ENCODE data around the gene CLEC5A.
"Not testable (repeated sequence)": the region's sequence is repeated elsewhere in the genome, so short reads cannot be mapped to it uniquely, and the experiment has no call there.

The CLEC5A gene

GRCh38 chr7:141946796-141947195 is at the start of gene CLEC5A:
Gene CLEC5A (minus strand): TSS chr7:141946974. CDS start chr7:141946292, 682 bp downstream.
- no peak for DNase-seq

GRCh38 chr7:141993354-141993753 is 46.6 kb upstream of the CLEC5A start:
- no peak for DNase-seq

- DNase-seq, result no peak
Measured at GRCh38 chr7:141992688-141993087, 45.9 kb upstream of the CLEC5A start.

GRCh38 chr7:141992156-141992555 is 45.4 kb upstream of the CLEC5A start:
- DNase-seq, result no peak

- no peak for DNase-seq
Measured at GRCh38 chr7:141991140-141991539, 44.4 kb upstream of the CLEC5A start.

GRCh38 chr7:141990011-141990725 is 43.4 kb upstream of the CLEC5A start:
- no peak for DNase-seq

- not testable (repeated sequence) for DNase-seq
Measured at GRCh38 chr7:141987803-141988202, 41.0 kb upstream of the CLEC5A start.

GRCh38 chr7:141986923-141987322 is 40.1 kb upstream of the CLEC5A start:
- no peak for DNase-seq

- DNase-seq, result peak; percentile 14
Measured at GRCh38 chr7:141985926-141986325, 39.2 kb upstream of the CLEC5A start.

- no peak for DNase-seq
Measured at GRCh38 chr7:141979568-141979967, 32.8 kb upstream of the CLEC5A start.

GRCh38 chr7:141978351-141978750 is 31.6 kb upstream of the CLEC5A start:
- no peak for DNase-seq

GRCh38 chr7:141976524-141977245 is 29.9 kb upstream of the CLEC5A start:
- DNase-seq, result no peak

GRCh38 chr7:141975806-141976523 is 29.2 kb upstream of the CLEC5A start:
- peak; percentile 79 for DNase-seq

GRCh38 chr7:141974831-141975230 is 28.1 kb upstream of the CLEC5A start:
- DNase-seq, result peak; percentile 52

GRCh38 chr7:141973673-141974072 is 26.9 kb upstream of the CLEC5A start, which contains the start of gene TAS2R38:
Gene TAS2R38 (minus strand): TSS chr7:141973773. CDS start chr7:141973689, 84 bp downstream.
- DNase-seq, result no peak

GRCh38 chr7:141960687-141961422 is 14.1 kb upstream of the CLEC5A start:
- DNase-seq, result no peak

GRCh38 chr7:141956084-141956483 is 9.3 kb upstream of the CLEC5A start:
- DNase-seq, result no peak

GRCh38 chr7:141954334-141954733 is 7.6 kb upstream of the CLEC5A start:
- no peak for DNase-seq

- DNase-seq, result no peak
Measured at GRCh38 chr7:141952461-141952860, 5.7 kb upstream of the CLEC5A start.

GRCh38 chr7:141950806-141951205 is 4.0 kb upstream of the CLEC5A start:
- DNase-seq, result no peak

GRCh38 chr7:141949911-141950310 is 3.1 kb upstream of the CLEC5A start:
- no peak for DNase-seq

- no peak for DNase-seq
Measured at GRCh38 chr7:141949451-141949850, 2.7 kb upstream of the CLEC5A start.

- DNase-seq, result no peak
Measured at GRCh38 chr7:141949021-141949420, 2.2 kb upstream of the CLEC5A start.

Measured in NCI-H82 (cell line).